SK-N-SH treated with all-trans-retinoic acid at 6 μM for 48 hours (cell line): ENCODE results near the gene ACLY.

ENCODE experiments used
- ATAC-seq: fragments of 200-7000 bp; cut with Tn5 transposase; 3 replicates; pipeline ENCODE4 v1.9.1; 2020; ENCODE audit warnings: mild to moderate bottlenecking, moderate library complexity
- BACH2 ChIP-seq: fragments of 250-450 bp; sonication (Bioruptor Pico); IDR thresholded peaks from 2 replicates; pipeline ENCODE4 v1.9.0; 2021; ENCODE audit warnings: mild to moderate bottlenecking, borderline replicate concordance
- ESRRG ChIP-seq: fragments of 250-450 bp; sonication (Bioruptor Pico); IDR thresholded peaks from 2 replicates; pipeline ENCODE4 v1.6.1; 2021; ENCODE audit warnings: mild to moderate bottlenecking
- GLIS3 ChIP-seq: fragments of 250-450 bp; sonication (Bioruptor Pico); IDR thresholded peaks from 2 replicates; pipeline ENCODE4 v1.5.0; 2020; ENCODE audit warnings: mild to moderate bottlenecking, moderate library complexity
- OSR1 ChIP-seq: fragments of 250-450 bp; sonication (Bioruptor Pico); IDR thresholded peaks from 2 replicates; pipeline ENCODE4 v1.8.0; 2022; ENCODE audit warnings: moderate library complexity, mild to moderate bottlenecking, inconsistent platforms
- RARB ChIP-seq: fragments of 250-450 bp; sonication (Bioruptor Pico); IDR thresholded peaks from 2 replicates; pipeline ENCODE4 v1.8.0; 2021; ENCODE audit warnings: mild to moderate bottlenecking, moderate library complexity
- ZC3H10 ChIP-seq: fragments of 250-450 bp; sonication (Bioruptor Pico); IDR thresholded peaks from 2 replicates; pipeline ENCODE4 v1.5.1; 2021; ENCODE audit warnings: mild to moderate bottlenecking, moderate library complexity
- ZFP3 ChIP-seq: fragments of 250-450 bp; sonication (Bioruptor Pico); IDR thresholded peaks from 2 replicates; pipeline ENCODE4 v1.5.0; 2020; ENCODE audit warnings: mild to moderate bottlenecking, moderate library complexity
- ZFP30 ChIP-seq: fragments of 450-650 bp; formaldehyde crosslinking; IDR thresholded peaks from 2 replicates; pipeline ENCODE4 v1.5.0; 2022; ENCODE audit warnings: mild to moderate bottlenecking, moderate library complexity
- ZNF565 ChIP-seq: fragments of 450-650 bp; formaldehyde crosslinking; conservative IDR thresholded peaks from 2 replicates; pipeline ENCODE4 v1.5.0; 2020; ENCODE audit warnings: low read depth, mild to moderate bottlenecking, moderate library complexity
- ZNF70 ChIP-seq: fragments of 450-650 bp; formaldehyde crosslinking; IDR thresholded peaks from 2 replicates; pipeline ENCODE4 v1.5.0; 2020; ENCODE audit warnings: mild to moderate bottlenecking, moderate library complexity
- ZNF8 ChIP-seq: fragments of 450-650 bp; formaldehyde crosslinking; IDR thresholded peaks from 2 replicates; pipeline ENCODE4 v1.5.0; 2020; ENCODE audit warnings: mild to moderate bottlenecking, moderate library complexity
- TF ChIP-seq, protein P1 (sequence below): fragments of 250-450 bp; sonication (Bioruptor Pico); IDR thresholded peaks from 2 replicates; pipeline ENCODE4 v1.5.0; 2020; ENCODE audit warnings: mild to moderate bottlenecking, moderate library complexity
- TF ChIP-seq, protein P2 (sequence below): fragments of 250-450 bp; sonication (Bioruptor Pico); IDR thresholded peaks from 2 replicates; pipeline ENCODE4 v1.8.0; 2021; ENCODE audit warnings: low read depth, mild to moderate bottlenecking, moderate library complexity, borderline replicate concordance

Gene ACLY

DNA sequence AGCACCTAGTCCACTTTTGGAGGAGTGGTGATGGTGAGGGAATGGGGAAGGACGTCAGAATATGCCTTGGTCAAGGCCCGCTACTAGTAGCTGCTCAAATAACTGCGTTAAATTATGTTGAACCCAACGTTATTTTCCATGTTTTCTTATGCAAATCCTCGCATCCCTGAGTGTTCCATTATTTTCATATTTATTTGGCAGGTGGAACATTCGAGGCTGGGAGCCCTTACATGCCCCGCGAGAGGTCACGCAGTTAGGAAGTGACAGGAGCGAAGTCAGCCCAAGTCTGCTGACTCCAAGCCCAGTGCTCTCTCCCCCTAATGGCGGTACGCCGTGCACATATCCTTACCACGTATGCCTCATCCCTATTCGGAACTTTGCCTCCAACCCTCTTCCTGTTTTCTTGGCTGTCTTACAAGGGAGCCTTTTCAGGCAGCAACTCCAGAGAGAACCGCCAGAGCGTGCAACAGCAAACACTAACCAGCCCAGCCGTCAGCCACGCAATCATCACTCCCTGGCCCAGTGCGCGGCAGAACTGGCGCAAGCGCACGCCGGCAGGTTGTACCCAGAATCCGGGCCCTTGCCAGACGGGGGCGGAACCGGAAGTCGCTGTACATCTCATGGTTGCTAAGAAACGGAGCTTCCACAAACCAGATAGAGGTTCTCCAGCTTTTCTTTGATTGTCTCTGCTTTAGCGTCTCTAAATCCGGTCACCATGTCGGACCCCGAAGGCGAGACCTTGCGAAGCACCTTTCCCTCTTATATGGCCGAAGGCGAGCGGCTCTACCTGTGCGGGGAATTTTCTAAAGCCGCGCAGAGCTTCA, 11.5 kb upstream of the ACLY start, which contains the start of gene ODAD4:
TSS of gene ODAD4 (plus strand) at position 609 of the 824 bp plus-strand sequence. CDS start at position 716, 107 bp downstream.
- TF ChIP-seq GLIS3 (CRISPR knock-in tag): no peak
- TF ChIP-seq ZNF8 (CRISPR knock-in tag): peak; percentile 100
- TF ChIP-seq ZFP3 (CRISPR knock-in tag): no peak
- TF ChIP-seq, all 23 proteins: peak for 1

DNA sequence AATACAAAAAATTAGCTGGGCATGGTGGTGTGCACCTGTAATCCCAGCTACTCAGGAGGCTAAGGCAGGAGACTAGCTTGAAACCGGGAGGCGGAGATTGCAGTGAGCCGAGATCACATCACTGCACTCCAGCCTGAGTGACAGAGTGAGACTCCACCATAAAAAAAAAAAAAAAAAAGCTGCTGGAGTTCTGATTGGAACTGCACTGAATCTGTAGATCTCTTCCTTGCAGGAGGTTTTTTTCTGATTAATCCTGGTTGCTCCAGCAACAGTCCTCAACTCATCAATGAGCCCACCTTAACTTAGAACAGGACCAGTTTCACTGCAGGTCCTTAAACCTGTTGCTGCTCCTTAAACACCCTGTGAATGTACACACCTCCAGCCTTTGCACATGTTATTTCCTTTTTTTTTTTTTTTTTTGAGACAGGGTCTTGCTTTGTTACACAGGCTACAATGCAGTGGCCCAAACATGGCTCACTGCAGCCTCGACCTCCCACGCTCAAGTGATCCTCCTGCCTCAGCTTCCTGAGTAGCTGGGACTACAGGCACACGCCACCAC, 10.0 kb upstream of the ACLY start:
- TF ChIP-seq ESRRG (CRISPR knock-in tag): no peak
- ATAC-seq: no peak

More for the DNA sequence above, 11.5 kb upstream of the ACLY start, which contains the start of gene ODAD4:
- peak; percentile 99 for ATAC-seq

DNA sequence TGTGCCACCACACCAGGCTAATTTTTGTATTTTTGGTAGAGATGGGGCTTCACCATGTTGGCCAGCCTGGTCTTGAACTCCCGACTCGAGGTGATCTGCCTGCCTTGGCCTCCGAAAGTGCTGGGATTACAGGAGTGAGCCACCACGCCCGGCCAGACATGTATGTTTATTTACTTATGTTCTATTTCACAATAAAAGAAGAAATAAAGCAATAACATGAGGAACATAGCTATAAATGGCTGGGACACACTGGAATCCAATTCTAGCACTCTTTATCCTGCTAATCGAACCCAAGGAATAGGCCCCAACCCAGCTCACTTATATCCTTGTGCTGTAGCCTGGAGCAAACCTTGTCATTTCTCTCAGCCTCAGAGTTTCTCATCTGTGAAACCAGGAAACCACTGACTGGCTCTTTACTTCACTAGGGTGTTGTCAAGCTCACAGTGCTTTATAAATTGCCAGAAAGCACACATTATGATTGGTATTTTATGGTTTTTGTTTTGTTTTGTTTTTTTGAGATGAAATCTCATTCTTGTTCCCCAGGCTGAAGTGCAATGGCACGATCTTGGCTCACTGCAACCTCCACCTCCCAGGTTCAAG, 7.3 kb upstream of the ACLY start:
- ATAC-seq: no peak
- TF ChIP-seq ZNF70 (CRISPR knock-in tag): no peak
- TF ChIP-seq RARB (CRISPR knock-in tag): no peak
- no peak for TF ChIP-seq ZFP3 (CRISPR knock-in tag)
- TF ChIP-seq ZC3H10: no peak
- no peak for TF ChIP-seq ZFP30 (CRISPR knock-in tag)
- TF ChIP-seq ZNF565 (CRISPR knock-in tag): no peak
- no peak for TF ChIP-seq ZNF8 (CRISPR knock-in tag)
- TF ChIP-seq, protein P1, sequence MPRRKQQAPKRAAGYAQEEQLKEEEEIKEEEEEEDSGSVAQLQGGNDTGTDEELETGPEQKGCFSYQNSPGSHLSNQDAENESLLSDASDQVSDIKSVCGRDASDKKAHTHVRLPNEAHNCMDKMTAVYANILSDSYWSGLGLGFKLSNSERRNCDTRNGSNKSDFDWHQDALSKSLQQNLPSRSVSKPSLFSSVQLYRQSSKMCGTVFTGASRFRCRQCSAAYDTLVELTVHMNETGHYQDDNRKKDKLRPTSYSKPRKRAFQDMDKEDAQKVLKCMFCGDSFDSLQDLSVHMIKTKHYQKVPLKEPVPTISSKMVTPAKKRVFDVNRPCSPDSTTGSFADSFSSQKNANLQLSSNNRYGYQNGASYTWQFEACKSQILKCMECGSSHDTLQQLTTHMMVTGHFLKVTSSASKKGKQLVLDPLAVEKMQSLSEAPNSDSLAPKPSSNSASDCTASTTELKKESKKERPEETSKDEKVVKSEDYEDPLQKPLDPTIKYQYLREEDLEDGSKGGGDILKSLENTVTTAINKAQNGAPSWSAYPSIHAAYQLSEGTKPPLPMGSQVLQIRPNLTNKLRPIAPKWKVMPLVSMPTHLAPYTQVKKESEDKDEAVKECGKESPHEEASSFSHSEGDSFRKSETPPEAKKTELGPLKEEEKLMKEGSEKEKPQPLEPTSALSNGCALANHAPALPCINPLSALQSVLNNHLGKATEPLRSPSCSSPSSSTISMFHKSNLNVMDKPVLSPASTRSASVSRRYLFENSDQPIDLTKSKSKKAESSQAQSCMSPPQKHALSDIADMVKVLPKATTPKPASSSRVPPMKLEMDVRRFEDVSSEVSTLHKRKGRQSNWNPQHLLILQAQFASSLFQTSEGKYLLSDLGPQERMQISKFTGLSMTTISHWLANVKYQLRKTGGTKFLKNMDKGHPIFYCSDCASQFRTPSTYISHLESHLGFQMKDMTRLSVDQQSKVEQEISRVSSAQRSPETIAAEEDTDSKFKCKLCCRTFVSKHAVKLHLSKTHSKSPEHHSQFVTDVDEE (CRISPR knock-in tag): no peak
- TF ChIP-seq, protein P2, sequence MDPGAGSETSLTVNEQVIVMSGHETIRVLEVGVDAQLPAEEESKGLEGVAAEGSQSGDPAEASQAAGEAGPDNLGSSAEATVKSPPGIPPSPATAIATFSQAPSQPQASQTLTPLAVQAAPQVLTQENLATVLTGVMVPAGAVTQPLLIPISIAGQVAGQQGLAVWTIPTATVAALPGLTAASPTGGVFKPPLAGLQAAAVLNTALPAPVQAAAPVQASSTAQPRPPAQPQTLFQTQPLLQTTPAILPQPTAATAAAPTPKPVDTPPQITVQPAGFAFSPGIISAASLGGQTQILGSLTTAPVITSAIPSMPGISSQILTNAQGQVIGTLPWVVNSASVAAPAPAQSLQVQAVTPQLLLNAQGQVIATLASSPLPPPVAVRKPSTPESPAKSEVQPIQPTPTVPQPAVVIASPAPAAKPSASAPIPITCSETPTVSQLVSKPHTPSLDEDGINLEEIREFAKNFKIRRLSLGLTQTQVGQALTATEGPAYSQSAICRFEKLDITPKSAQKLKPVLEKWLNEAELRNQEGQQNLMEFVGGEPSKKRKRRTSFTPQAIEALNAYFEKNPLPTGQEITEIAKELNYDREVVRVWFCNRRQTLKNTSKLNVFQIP (CRISPR knock-in tag): no peak

DNA sequence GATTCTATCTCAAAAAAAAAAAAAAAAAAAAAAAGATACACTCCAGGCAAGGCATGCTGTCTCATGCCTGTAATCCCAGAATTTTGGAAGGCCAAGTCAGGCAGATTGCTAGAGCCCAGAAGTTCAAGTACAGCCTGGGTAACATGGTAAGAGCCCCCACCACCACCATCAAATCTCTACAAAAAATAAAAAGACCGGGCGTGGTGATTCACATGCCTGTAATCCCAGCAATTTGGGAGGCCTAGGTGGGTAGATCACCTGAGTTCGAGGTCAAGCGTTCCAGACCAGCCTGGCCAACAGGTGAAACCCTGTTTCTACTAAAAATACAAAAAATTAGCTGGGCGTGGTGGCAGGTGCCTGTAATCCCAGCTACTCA, 1.8 kb upstream of the ACLY start:
- TF ChIP-seq ZFP3 (CRISPR knock-in tag) (no peak), OSR1 (CRISPR knock-in tag) (no peak), RARB (CRISPR knock-in tag) (no peak), BACH2 (CRISPR knock-in tag) (no peak)
- TF ChIP-seq, protein P1 (CRISPR knock-in tag): no peak
- ATAC-seq: no peak

DNA sequence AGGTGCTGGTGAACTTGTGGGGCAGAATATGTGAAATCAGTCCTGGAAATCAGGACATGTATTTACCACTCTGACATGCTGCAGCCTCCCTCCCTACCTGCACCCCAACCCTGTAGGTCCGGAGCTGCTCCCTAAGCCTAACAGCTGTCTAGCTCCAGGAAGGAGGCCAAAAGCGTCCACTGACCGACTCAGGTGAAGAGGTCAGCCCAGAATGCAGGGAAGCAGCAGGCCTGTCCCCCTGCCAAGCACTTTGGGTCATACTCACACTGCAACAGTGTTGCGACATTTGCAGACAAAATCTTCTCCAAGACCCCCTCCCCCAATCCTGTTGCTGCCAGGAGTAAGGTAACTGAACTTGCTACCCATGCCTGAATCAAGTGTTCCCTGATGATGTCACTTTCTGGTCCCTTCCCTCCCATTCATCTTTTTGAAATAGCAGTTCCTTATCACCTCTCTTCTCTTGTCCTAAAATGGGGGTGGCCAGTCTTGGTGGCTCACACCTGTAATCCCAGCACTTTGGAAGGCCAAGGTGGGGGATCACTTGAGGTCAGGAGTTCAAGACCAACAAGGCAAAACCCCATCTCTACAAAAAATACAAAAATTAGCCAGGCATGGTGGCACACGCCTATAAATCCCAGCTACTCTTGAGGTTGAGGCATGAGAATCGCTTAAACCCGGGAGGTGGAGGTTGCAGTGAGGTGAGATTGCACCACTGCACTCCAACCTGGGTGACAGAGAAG, 1.3 kb upstream of the ACLY start:
- no peak for TF ChIP-seq BACH2 (CRISPR knock-in tag)
- ATAC-seq: no peak
